GM21825 (cell line): ENCODE data around the gene TIMM22.
"Not testable (repeated sequence)": the region's sequence is repeated elsewhere in the genome, so short reads cannot be mapped to it uniquely, and the experiment has no call there.

ENCODE experiments used
- ATAC-seq: cut with Tn5 transposase; IDR thresholded peaks from one replicate; pipeline ENCODE4 v1.9.1; 2021; ENCODE audit warnings: mild to moderate bottlenecking, moderate library complexity; ENCODE audit not compliant: unreplicated experiment

The TIMM22 gene

GRCh38 chr17:996554-997344 is at the start of gene TIMM22:
Gene TIMM22 (plus strand): TSS chr17:997129. CDS start chr17:997143, 14 bp downstream.
- ATAC-seq: peak; percentile 75

GRCh38 chr17:948284-948852 is 48.6 kb upstream of the TIMM22 start:
- ATAC-seq: no peak

DNA sequence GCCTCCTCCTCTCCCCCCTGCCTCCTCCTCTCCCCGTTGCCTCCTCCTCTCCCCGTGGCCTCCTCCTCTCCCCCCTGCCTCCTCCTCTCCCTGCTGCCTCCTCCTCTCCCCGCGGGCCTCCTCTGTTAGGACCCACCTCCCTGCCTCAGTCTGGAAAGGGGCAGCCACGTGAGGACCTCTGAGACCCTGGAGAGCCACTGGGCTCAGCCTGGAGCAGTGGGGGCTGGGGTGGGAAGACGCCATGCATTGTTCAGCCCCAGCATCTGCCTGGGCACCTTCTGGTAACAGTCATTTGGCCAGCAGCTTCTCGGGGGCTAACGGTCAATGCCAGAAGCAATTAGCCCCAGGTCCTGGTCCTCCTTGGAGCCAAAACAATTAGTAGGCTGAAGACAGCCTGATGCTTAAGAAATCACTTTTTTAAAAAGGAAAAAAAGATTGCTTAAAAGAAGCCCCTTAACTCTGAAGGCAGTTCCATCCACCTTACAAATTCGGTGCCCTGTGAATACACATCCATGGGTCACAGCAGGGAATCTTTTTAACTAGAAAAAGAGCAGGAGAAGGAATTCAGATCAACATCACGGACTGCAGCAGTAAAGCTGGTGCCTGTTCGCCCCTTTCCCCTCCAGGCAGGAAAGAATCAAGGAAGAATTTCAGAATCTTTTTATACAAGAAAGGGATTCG is 47.2 kb upstream of the TIMM22 start:
- ATAC-seq: no peak

DNA sequence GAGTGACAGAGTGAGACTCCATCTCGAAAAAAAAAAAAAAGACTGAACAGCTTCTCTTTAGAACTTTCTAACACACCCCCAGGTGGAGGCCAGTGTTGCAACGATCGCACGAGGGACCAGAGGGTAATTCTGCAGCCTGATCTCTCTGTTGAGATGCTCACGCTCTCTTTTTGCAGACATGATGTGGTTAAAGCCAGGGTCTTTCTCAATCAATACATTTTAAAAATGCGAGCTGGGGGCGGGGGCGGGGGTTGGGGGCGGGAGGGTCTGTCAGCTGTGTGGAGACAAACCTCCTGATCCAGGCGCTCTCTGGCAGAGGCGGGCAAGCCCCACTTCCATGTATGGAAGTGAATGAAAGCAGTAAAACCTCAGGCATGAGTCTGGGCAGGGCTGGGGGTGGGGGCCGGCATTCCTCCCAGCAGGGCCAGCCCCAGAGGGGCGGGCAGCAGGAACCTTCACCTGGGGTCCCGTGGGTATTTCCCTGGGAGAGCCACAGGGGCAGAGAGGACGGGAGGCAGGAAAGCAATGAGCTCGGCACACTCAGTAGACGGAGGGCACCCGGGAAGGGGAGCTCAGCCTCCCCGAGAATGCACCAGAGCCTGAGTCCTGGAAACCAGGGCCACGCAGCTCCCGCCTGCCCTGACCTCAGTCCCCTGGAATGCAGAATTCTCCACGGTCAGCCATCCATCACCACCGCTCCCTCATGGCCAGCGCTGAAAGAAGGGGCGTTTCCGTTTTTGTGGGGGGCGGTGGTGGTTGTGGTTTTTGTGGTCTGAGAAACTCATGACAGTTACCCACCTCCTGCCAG is 45.4 kb upstream of the TIMM22 start:
- ATAC-seq: no peak

DNA sequence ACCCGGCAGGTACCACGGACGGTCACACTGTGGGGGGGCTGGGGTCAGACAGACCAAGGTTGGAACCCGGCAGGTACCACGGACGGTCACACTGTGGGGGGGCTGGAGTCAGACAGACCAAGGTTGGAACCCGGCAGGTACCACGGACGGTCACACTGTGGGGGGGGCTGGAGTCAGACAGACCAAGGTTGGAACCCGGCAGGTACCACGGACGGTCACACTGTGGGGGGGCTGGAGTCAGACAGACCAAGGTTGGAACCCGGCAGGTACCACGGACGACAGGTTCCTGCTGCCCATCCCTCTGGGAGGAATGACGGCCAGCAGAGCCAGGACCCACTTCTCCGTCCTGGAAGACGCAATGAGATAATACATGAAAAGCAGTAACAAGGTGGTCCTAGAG is 44.3 kb upstream of the TIMM22 start:
- ATAC-seq: not testable (repeated sequence)

DNA sequence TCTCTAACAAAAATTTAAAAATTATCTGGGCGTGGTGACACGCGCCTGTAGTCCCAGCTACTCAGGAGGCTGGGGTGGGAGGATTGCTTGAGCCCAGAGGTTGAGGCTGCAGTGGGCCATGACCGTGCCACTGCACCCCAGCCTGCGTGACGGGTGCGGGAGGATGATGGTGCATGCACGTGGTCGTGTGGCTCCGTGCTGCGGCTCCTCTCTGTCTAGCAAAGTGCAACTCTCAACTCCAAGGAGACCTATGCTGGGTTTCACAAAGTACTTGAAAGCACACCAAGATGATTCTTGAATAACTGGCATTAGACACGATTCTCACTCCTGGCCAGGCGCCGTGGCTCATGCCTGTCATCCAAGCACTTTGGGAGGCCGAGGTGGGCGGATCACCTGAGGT is 43.2 kb upstream of the TIMM22 start:
- ATAC-seq: no peak

DNA sequence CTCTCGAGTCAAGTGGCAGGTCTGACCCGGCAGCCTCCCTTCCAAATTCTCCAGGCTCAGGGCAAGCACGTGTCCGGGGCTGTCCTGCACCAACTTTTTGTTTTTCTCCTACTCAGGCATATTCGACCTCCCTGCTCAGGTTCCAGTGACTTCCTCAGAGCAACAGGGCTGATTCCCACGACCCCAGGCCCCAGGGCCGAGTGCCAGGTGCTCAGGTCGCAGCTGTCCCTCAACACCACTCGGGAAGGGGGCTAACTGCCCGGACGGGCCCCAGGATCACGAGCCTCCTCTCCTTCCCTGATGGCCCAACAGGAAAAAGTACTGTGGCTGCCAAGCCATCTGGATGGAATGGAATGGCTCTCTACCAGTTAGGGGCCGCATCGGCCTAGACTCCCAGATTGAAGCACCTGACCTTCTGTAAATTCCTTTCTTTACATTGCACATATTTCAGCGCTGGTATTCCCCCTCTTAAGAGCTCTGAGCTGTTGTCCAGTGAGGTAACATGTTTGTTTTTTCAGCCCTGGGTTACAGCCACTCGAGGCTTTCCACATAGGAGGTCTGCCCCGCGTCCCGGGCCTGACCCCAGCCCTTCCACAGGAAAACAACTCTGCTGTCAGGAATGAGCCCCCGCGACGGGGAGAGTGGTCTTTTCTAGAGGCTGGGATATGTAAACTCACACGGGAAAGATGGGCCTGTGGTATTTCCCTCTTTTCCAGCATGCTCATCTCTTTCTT is 42.3 kb upstream of the TIMM22 start:
- no peak for ATAC-seq

DNA sequence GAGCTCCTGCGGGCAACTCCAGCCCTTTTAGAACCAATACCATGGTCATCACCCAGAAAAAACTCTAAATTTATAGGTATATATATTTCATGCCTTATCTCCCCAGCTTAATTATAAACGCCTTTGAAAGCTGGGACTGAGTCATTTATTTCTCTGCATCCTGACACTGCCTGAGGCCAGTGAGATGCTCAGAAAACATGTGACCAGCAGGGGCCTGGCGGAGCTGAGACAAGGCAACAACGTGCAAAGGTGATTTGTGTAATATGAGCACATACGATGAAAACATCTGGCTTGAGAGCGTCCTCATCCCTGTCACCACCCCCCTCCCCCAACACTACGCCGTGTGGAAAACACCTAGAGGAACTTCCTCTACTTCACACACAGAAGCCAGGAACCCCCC is 40.0 kb upstream of the TIMM22 start:
- no peak for ATAC-seq

DNA sequence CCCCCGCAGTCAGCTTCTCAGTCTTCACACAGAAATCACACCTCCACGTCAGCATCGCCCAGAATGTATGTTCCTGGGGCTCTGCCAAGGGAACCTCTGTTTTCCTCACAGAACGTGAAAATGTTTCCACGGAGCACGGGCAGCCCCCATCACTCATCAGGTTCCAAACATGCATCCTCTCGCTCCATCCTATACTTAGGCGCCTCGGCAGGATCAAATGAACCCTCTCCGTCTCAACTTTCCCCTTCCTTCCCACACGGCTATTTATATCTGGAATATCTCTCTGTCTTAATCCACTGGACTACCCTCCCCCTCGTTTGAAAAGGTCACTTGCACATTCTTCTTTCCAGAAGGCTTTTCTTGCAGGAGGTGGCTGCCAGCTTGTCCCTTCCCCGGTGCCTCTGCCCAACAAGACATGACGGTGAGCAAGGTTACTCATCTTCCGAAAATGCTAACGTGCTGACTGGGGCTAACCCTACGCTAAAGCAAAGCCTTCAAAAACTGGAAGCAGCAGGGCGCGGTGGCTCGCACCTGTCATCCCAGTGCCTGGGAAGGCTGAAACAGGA is 39.0 kb upstream of the TIMM22 start:
- no peak for ATAC-seq

DNA sequence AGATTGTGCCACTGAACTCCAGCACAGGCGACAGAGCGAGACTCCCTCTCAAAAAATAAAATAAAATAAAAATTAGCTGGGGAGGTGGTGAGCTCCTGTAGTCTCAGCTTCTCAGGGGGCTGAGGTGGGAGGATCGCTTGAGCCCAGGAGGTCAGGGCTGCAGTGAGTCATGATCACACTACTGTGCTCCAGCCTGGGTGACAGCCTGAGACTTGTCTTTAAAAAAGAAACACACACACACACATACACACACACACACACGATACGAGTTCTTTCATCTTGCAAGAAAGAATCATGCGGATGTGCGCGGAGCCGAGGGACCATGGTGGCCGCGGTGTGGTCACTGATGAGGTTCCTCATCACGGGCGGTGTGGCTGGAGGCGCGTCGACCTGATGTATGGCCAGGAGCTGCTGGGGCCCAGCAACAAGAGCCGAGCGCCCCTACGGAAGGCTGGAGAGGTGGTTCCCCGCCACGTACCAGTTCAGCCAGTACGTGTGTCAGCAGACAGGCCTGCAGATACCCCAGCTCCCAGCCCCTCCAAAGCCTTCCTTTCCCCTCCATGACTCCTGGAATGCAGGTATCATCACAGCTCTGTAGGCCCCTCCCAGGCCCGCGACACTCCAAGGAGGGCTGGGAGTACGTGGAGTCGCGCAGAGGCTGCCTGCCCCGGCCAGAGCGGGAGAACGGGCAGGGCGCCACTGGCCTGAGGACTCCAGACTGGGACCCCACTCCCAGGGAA is 38.0 kb upstream of the TIMM22 start:
- ATAC-seq: no peak

- no peak for ATAC-seq
Observed at GRCh38 chr17:962166-962565, 34.8 kb upstream of the TIMM22 start.

DNA sequence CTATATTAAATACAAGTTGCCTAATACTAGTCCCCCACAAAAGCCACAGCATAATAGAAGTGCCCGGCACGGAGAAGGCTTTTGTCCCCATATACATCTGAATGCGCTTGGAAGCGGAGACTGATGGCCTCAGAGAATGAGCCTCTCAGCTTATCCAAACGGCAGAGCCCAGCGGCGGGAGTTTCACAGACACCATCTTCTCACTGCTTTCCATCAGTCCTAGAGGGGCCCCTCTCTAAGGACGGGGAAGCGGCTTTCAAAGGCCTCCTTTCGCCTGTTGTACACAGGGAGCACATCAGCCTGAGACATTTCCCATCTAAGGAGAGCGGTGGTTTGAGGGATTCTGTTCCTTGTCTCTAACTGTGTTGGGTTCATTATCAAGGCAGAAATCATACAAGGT is 34.3 kb upstream of the TIMM22 start:
- ATAC-seq: no peak

DNA sequence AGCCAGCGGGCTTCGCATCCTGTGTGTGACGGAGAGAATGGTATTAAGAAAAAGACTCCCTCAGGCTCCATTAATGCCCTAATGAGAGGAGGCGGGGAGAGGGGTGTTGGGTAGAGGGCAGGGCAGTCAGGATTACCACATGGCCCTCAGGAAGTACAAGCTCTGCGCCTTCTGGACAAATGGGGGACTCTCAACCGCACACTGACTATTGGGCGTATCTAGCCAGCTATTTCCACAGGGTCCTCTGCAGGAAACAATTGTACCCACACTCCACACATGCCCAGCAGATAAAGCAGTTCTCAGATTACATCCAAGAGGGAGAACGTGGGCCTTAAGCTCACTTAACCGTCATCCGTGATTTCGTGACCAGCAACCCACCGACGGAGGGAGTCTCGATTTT is 32.1 kb upstream of the TIMM22 start:
- ATAC-seq: no peak

- ATAC-seq: no peak
Observed at GRCh38 chr17:965311-965989, 31.5 kb upstream of the TIMM22 start.

- no peak for ATAC-seq
Observed at GRCh38 chr17:967122-967521, 29.8 kb upstream of the TIMM22 start.

- ATAC-seq: no peak
Observed at GRCh38 chr17:968812-969730, 27.9 kb upstream of the TIMM22 start.

DNA sequence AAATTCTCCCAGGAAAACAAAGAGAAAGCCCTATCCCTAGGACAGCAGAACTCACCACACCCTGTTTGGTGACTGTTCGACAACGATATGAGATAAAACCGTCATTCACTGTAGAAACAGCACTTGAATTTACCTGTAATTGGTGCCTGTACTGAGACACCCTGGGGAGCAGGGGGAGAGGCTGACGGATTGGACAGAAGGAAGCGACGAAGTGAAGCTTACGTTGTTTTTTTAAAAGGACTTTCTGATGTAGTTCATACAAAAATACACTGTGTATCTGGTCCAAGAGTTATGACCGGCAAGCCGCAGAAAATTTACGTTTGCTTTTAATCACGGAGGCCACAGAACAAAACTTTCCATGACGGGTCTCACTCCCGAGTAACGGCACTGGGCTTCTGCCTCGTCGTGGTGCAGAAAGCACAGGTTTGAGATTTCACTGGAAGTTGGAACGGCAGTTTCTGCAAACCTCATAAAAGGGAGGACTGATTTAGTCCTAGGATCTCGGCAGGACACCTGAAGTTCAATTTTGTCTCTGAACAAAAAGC is 27.0 kb upstream of the TIMM22 start:
- ATAC-seq: no peak

- ATAC-seq: no peak
Observed at GRCh38 chr17:970364-970763, 26.6 kb upstream of the TIMM22 start.
